KMS-11 (cell line): ENCODE results near the gene PIP5K1C.

Source experiments
- H2AFZ ChIP-seq: fragments of 200-600 bp; sonication (generic); 2 replicates; pipeline ENCODE4 v1.6.1; 2016; ENCODE audit warnings: antibody characterized with exemption, mixed run types, low read depth
- H3K27ac ChIP-seq: fragments of 200-600 bp; sonication (generic); 2 replicates; pipeline ENCODE4 v1.6.1; 2016; ENCODE audit warnings: mild to moderate bottlenecking, mixed run types
- H3K27me3 ChIP-seq: fragments of 200-600 bp; sonication (generic); 2 replicates; pipeline ENCODE4 v1.6.1; 2017; ENCODE audit warnings: mild to moderate bottlenecking, low read depth, mixed run types, moderate library complexity; ENCODE audit not compliant: insufficient read depth
- H3K36me3 ChIP-seq: fragments of 200-600 bp; sonication (generic); 2 replicates; pipeline ENCODE4 v1.6.1; 2017; ENCODE audit warnings: mild to moderate bottlenecking, mixed run types; ENCODE audit not compliant: insufficient read depth
- H3K4me1 ChIP-seq: fragments of 200-600 bp; sonication (generic); 2 replicates; pipeline ENCODE4 v1.6.1; 2016; ENCODE audit warnings: mild to moderate bottlenecking, low read depth, mixed run types; ENCODE audit not compliant: poor library complexity, severe bottlenecking
- H3K4me2 ChIP-seq: fragments of 200-600 bp; sonication (generic); 2 replicates; pipeline ENCODE4 v1.7.0; 2016; ENCODE audit warnings: mild to moderate bottlenecking, mixed run types
- H3K4me3 ChIP-seq: fragments of 200-600 bp; sonication (generic); IDR thresholded peaks from 2 replicates; pipeline ENCODE4 v1.6.1; 2017; ENCODE audit warnings: low read depth, low read length, mixed read lengths; ENCODE audit not compliant: insufficient read depth
- H3K79me2 ChIP-seq: fragments of 200-600 bp; sonication (generic); 2 replicates; pipeline ENCODE4 v1.6.1; 2016; ENCODE audit warnings: low read depth, mixed run types; ENCODE audit not compliant: insufficient read depth
- H3K9ac ChIP-seq: fragments of 200-600 bp; sonication (generic); 2 replicates; pipeline ENCODE4 v1.6.1; 2016; ENCODE audit warnings: mild to moderate bottlenecking, mixed run types
- H4K20me1 ChIP-seq: fragments of 200-600 bp; sonication (generic); 2 replicates; pipeline ENCODE4 v1.6.1; 2016; ENCODE audit warnings: mild to moderate bottlenecking, mixed run types; ENCODE audit not compliant: insufficient read depth
- TF ChIP-seq, protein P1 (sequence below): fragments of 200-600 bp; sonication (generic); conservative IDR thresholded peaks from 2 replicates; pipeline ENCODE4 v1.6.1; 2017; ENCODE audit warnings: low read depth, mild to moderate bottlenecking, antibody characterized with exemption, low read length, moderate library complexity, mixed read lengths

PIP5K1C gene

DNA sequence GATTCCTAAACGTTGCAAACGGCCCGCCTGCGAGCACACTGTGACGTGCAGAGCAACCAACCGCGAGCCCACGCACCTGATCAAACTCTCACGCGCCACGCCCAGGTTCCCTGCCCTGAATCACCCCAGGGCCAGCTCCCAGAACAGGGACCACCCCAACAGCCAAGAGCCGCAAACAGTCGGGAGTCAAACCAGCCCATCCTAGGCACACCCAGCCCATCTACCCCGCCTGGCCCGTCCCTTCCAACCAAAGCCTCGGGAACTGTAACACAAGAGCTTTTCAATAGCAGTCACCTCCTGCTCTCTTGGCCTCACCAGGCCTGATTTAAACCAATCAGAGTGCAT, 8.9 kb downstream of the PIP5K1C start:
- Histone ChIP-seq H3K4me3 (no peak overlapping the region), H3K4me2 (no peak overlapping the region), H3K9ac (no peak overlapping the region), H3K36me3 (no peaks in the 10 kb centered on the region), H3K79me2 (peaks cover 36% of the 10 kb centered on the region; the same call in 1 of the 2 replicates), H3K4me1 (peaks cover 38% of the 10 kb centered on the region), H3K27ac (no peak overlapping the region), H4K20me1 (no peaks in the 10 kb centered on the region), H3K27me3 (no peaks in the 10 kb centered on the region), H2AFZ (no peak overlapping the region)
- TF ChIP-seq, protein P1, sequence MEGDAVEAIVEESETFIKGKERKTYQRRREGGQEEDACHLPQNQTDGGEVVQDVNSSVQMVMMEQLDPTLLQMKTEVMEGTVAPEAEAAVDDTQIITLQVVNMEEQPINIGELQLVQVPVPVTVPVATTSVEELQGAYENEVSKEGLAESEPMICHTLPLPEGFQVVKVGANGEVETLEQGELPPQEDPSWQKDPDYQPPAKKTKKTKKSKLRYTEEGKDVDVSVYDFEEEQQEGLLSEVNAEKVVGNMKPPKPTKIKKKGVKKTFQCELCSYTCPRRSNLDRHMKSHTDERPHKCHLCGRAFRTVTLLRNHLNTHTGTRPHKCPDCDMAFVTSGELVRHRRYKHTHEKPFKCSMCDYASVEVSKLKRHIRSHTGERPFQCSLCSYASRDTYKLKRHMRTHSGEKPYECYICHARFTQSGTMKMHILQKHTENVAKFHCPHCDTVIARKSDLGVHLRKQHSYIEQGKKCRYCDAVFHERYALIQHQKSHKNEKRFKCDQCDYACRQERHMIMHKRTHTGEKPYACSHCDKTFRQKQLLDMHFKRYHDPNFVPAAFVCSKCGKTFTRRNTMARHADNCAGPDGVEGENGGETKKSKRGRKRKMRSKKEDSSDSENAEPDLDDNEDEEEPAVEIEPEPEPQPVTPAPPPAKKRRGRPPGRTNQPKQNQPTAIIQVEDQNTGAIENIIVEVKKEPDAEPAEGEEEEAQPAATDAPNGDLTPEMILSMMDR = no peak

DNA sequence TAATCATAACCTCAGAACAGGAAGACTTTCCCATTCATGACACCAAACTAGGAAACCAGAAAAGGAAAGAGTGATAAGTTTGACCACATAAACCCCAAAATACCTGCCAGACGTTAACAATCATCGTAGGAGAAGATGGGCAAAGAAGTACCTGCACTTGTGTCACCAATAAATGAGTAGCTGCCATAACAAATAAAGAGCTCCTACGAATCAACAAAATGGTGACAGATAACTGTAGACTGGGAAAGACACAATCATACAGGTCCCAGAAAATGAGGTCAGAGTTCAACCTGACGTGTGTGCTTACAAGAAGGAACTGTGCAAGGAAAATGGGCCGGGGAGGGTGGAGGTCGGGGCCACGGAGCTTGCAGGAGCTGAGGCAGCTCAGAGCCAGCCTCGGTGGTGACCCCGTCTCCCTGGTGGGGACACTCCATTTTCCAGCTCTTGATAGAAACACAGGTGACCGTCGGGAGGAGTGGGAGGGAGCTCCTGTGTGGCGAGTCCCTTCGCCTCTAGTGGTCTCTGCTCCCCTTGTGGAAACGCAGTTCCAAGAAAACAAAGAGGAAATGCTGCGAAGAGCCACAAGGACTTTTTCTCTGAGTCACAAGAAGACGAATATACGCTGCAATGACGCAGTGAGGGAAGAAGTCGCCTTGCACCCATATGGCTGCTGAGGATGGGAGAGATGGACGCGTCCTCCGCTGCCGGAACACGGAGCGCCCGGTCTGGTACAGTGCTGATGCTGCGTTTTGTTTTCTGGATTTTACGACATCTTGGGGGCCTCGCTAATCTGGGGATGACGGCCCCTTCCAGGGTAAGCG, 9.5 kb downstream of the PIP5K1C start:
- H3K4me2 ChIP-seq = no peak overlapping the region; the same call in 1 of the 2 replicates
- H3K79me2 ChIP-seq = peaks cover 33% of the 10 kb centered on the region; the same call in 1 of the 2 replicates
- H3K9ac ChIP-seq = no peak overlapping the region
- TF ChIP-seq, protein P1 = no peak
- no peaks in the 10 kb centered on the region for H4K20me1 ChIP-seq
- no peaks in the 10 kb centered on the region for H3K36me3 ChIP-seq
- no peaks in the 10 kb centered on the region for H3K27me3 ChIP-seq
- H3K4me1 ChIP-seq = peaks cover 44% of the 10 kb centered on the region
- no peak overlapping the region for H3K27ac ChIP-seq
- H2AFZ ChIP-seq = no peak overlapping the region
- no peak overlapping the region for H3K4me3 ChIP-seq

DNA sequence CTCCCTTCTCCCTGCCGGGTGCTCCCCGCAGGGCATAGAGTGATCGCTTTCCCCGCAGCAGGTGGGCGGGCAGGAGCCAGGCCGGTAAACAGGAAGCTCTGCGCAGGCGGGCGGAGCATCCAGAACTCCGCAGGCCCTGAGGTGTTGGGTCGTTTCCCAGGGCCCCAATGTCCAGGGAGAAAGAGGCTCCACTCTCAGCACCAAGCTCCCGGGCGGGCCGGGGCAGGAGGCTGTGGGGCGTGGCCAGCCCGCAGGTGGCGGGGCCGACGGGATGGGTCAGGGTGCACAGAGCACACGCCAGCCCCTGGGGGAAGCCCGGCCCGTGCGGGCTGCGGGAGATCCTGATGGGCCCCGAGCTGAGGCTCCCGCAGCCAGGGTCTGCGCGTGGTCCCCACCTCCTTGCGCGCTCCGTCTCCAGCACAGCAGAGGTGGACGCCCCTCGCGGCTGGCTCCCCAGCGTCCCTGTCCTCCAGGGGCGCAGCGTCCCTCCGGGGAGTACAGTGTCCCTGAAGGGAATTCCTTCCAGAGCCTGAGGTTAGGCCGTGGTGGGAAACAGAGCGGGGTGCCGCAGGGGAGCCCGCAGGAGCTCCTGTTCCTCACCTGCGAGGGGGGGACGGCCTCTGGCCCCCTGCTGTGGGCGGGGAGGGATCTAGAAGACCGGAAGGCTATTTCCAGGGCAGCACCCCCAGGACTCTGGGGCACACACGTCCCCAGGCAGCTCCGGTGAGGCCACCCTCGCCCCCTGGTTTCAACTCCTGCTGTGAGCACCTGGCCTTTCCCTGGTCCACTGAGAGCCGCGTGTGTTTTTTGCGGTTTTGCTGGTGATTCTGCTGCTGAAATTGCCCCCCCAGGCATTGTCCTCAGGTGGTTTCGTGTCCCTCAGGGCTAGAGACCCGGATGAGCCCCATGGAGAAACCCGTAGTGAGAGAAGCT, 12.2 kb downstream of the PIP5K1C start:
- Histone ChIP-seq H3K4me2 (peak overlapping the region; percentile 90), H3K36me3 (no peaks in the 10 kb centered on the region), H3K9ac (peak overlapping the region; percentile 66), H4K20me1 (no peaks in the 10 kb centered on the region), H3K79me2 (peaks cover 22% of the 10 kb centered on the region; the same call in 1 of the 2 replicates), H3K27ac (peak overlapping the region; percentile 89), H3K27me3 (no peaks in the 10 kb centered on the region), H2AFZ (peak overlapping the region; percentile 44), H3K4me1 (peaks cover 48% of the 10 kb centered on the region), H3K4me3 (no peak overlapping the region)
- TF ChIP-seq, protein P1 = 0 out of 2 replicates have a peak, but pooled peaks have one; percentile 15

DNA sequence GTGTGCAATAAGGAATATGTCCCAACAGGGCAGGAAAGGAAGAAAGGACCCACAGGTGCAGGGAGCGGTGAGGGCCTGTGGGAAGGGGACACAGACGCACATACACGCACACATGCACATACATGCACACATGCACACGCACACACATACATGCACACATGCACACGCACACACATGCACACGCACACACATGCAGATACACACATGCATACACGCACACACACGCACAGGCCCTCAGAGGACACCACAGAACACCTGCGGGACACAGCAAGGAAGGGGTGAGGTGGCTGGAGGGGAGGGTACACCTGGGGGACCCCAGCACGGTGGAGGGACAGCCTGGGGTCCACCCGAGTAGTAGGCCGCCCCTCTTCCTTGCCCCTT, 12.9 kb downstream of the PIP5K1C start:
- Histone ChIP-seq H3K4me2 (peak overlapping the region; percentile 90), H3K36me3 (no peaks in the 10 kb centered on the region), H3K27ac (peak overlapping the region; percentile 89; the same call in 1 of the 2 replicates), H3K4me1 (peaks cover 48% of the 10 kb centered on the region), H3K4me3 (no peak overlapping the region), H3K9ac (peak overlapping the region; percentile 66; the same call in 1 of the 2 replicates), H4K20me1 (no peaks in the 10 kb centered on the region), H3K27me3 (no peaks in the 10 kb centered on the region), H3K79me2 (peaks cover 19% of the 10 kb centered on the region; the same call in 1 of the 2 replicates), H2AFZ (no peak overlapping the region)
- TF ChIP-seq, protein P1 = no peak
